PC-9 (cell line): ENCODE results near the gene HOXC9.

Source experiments
- CTCF ChIP-seq: fragments of 200-600 bp; sonication (generic); conservative IDR thresholded peaks from 2 replicates; pipeline ENCODE4 v1.6.1; 2017; ENCODE audit warnings: mixed run types, antibody characterized with exemption, mild to moderate bottlenecking, moderate library complexity
- EZH2 ChIP-seq: fragments of 200-600 bp; sonication (generic); IDR thresholded peaks from 2 replicates; pipeline ENCODE4 v1.8.0; 2017; ENCODE audit warnings: antibody characterized with exemption, low read depth

- TF ChIP-seq EZH2 (no peak), CTCF (no peak)
Observed at GRCh38 chr12:53996240-53997203, 3.4 kb upstream of the HOXC9 start.
